ENCODE results near the gene SPRR2B.
"Not testable (repeated sequence)": the region's sequence is repeated elsewhere in the genome, so short reads cannot be mapped to it uniquely, and the experiment has no call there.

GRCh38 chr1:153112454-153112853 lies 41.0 kb upstream of the SPRR2B start:
- TF ChIP-seq CTCF (IDR thresholded peaks at IDR 0.05; ENCODE audit: poor library complexity, severe bottlenecking); EZH2 (IDR thresholded peaks at IDR 0.05; ENCODE audit: borderline replicate concordance, insufficient read depth, low read length, poor library complexity, severe bottlenecking); RAD21 (conservative IDR thresholded peaks at IDR 0.05): not testable (repeated sequence)
